Lung (tissue), 12 donors: ENCODE data around the gene ERBB4. TPM values are rescaled to one million over a fixed set of nuclear protein-coding genes. Genes with fewer than 3 reads are reported as not detected.

Source experiments
- ATAC-seq: fragments of 200-7000 bp; cut with Tn5 transposase; one replicate; pipeline ENCODE4 v1.9.1; 2020; ENCODE audit warnings: moderate number of reproducible peaks; ENCODE audit not compliant: insufficient read depth, low FRiP score
- DNase-seq, 3 donors: peaks; one replicate each; pipeline ENCODE4 v3.0.0-alpha.2; 2013 to 2017
- H3K27ac ChIP-seq, 2 donors: one replicate each; pipeline ENCODE4 v1.5.1; 2013; ENCODE audit warnings: mild to moderate bottlenecking in 2 of 2, moderate library complexity in 2 of 2, control low read depth in 1 of 2, inconsistent platforms in 1 of 2, low read depth in 1 of 2, low read length in 1 of 2
- H3K27me3 ChIP-seq, 3 donors: one replicate each; pipeline ENCODE4 v1.5.1; 2013; ENCODE audit warnings: low read length in 2 of 3; ENCODE audit not compliant: control insufficient read depth in 3 of 3, insufficient read depth in 3 of 3
- H3K36me3 ChIP-seq, 4 donors: one replicate each; pipeline ENCODE4 v1.5.1; 2013; ENCODE audit warnings: low read length in 4 of 4, mild to moderate bottlenecking in 1 of 4, moderate library complexity in 1 of 4; ENCODE audit not compliant: control insufficient read depth in 4 of 4, insufficient read depth in 4 of 4
- H3K4me1 ChIP-seq, 5 donors: one replicate each; pipeline ENCODE4 v1.5.1; 2013; ENCODE audit warnings: low read length in 5 of 5, mild to moderate bottlenecking in 2 of 5, moderate library complexity in 1 of 5; ENCODE audit not compliant: control insufficient read depth in 5 of 5, insufficient read depth in 5 of 5
- H3K4me3 ChIP-seq: one replicate; pipeline ENCODE4 v1.5.1; 2013; ENCODE audit warnings: mild to moderate bottlenecking, control low read depth, moderate library complexity
- H3K9ac ChIP-seq, 2 donors: one replicate each; pipeline ENCODE4 v1.5.1; 2013; ENCODE audit warnings: low read length in 2 of 2, control low read depth in 1 of 2; ENCODE audit not compliant: insufficient read depth in 1 of 2
- H3K9me3 ChIP-seq, 4 donors: one replicate each; pipeline ENCODE4 v1.5.1; 2013; ENCODE audit warnings: low read length in 3 of 4, mild to moderate bottlenecking in 1 of 4, moderate library complexity in 1 of 4; ENCODE audit not compliant: control insufficient read depth in 4 of 4, insufficient read depth in 3 of 4
- CTCF ChIP-seq: IDR thresholded peaks from 2 replicates; pipeline ENCODE4 v1.5.1; 2012; ENCODE audit warnings: mild to moderate bottlenecking; ENCODE audit errors: control extremely low read depth, extremely low read depth
- WGBS, 2 donors: extraction: QIAGEN DNeasy Blood & Tissue Kit; methylation state at CpG; one replicate each; pipeline ENCODE4 v1.1.7; 2013; 5-methylcytosine and 5-hydroxymethylcytosine counted together
- polyA plus RNA-seq, 2 donors: library from polyadenylated mRNA; stranded (reverse); fragments of 200-250 nt; gene quantifications; one replicate each; pipeline ENCODE4 v1.2.1, GENCODE V29; 2013
- total RNA-seq, 2 donors: library from RNA; depleted of rRNA in 1 of 2; stranded (reverse); fragments of >200 nt in 1 of 2; gene quantifications; one replicate each; pipeline ENCODE4 v1.2.1, GENCODE V29; 2014 to 2021
- donor health status: control.
- donor health status: control.
- donor health status: Bipolar disorder and iron deficiency.
- donor health status: healthy.
- donor health status: DM: yes; HTN: yes; CAD: no.

Gene ERBB4
- total and polyA plus RNA-seq, 4 donors = 0.41 to 16.8 (median 5.3) TPM

- Histone ChIP-seq H3K4me1 (peaks cover 0 to 11% (median 0%) of the 10 kb centered on the region in 5 donors), H3K27ac (no peak overlapping the region), H3K9ac (no peak overlapping the region), H3K9me3 (no peaks in the 10 kb centered on the region), H3K27me3 (peaks cover 0 to 38% (median 31%) of the 10 kb centered on the region in 3 donors), H3K4me3 (no peak overlapping the region), H3K36me3 (no peaks in the 10 kb centered on the region)
- ATAC-seq (no peak), DNase-seq (no peak)
- TF ChIP-seq CTCF = no peak
- WGBS, 2 donors = 85 to 88% methylated on average over 3 of the region's 3 CpGs
Measured at GRCh38 chr2:212532087-212532486, 6.5 kb downstream of the ERBB4 start.

- Histone ChIP-seq H3K4me3 (no peak overlapping the region), H3K9me3 (no peaks in the 10 kb centered on the region), H3K9ac (no peak overlapping the region), H3K36me3 (no peaks in the 10 kb centered on the region), H3K4me1 (peaks cover 0 to 5% (median 0%) of the 10 kb centered on the region in 5 donors), H3K27ac (no peak overlapping the region), H3K27me3 (peaks cover 0 to 34% (median 25%) of the 10 kb centered on the region in 3 donors)
- 97 to 100% methylated on average over 1 of the region's 1 CpG for WGBS, 2 donors
- TF ChIP-seq CTCF = no peak
- ATAC-seq = no peak
- no peak for DNase-seq
Measured at GRCh38 chr2:212531499-212531898, 7.1 kb downstream of the ERBB4 start.

- peaks cover 0 to under 1% (median 0%) of the 10 kb centered on the region in 5 donors for H3K4me1 ChIP-seq
- no peak overlapping the region for H3K4me3 ChIP-seq
- H3K36me3 ChIP-seq = no peaks in the 10 kb centered on the region
- no peak for TF ChIP-seq CTCF
- WGBS, 2 donors = 32 to 50% methylated on average over 3 of the region's 3 CpGs
- no peak overlapping the region for H3K27ac ChIP-seq
- ATAC-seq = no peak
- H3K27me3 ChIP-seq = peaks cover 0 to 29% (median 20%) of the 10 kb centered on the region in 3 donors
- H3K9me3 ChIP-seq = no peaks in the 10 kb centered on the region
- no peak overlapping the region for H3K9ac ChIP-seq
- no peak for DNase-seq
Measured at GRCh38 chr2:212530991-212531390, 7.6 kb downstream of the ERBB4 start.

- H3K4me1 ChIP-seq = no peaks in the 10 kb centered on the region
- no peaks in the 10 kb centered on the region for H3K9me3 ChIP-seq
- no peak overlapping the region for H3K9ac ChIP-seq
- no peak overlapping the region for H3K4me3 ChIP-seq
- TF ChIP-seq CTCF = no peak
- no peaks in the 10 kb centered on the region for H3K36me3 ChIP-seq
- no peak for ATAC-seq
- H3K27me3 ChIP-seq = peaks cover 0 to 22% (median 15%) of the 10 kb centered on the region in 3 donors
- DNase-seq = no peak
- 87 to 91% methylated on average over 1 of the region's 1 CpG for WGBS, 2 donors
- H3K27ac ChIP-seq = no peak overlapping the region
Measured at GRCh38 chr2:212530373-212530772, 8.2 kb downstream of the ERBB4 start.
